K562 (cell line): ENCODE results near the gene ZBTB33. TPM values are rescaled to one million over a fixed set of nuclear protein-coding genes. Genes with fewer than 3 reads are reported as not detected.

Experiments used
- BCLAF1 ChIP-seq, 2 experiments: fragments of 450-650 bp in 1 of 2; IDR thresholded peaks; 2 replicates each; pipeline ENCODE4 v1.6.1; 2011 to 2017; ENCODE audit warnings: low read depth in 2 of 2, antibody characterized with exemption in 1 of 2, borderline replicate concordance in 1 of 2, low read length in 1 of 2, mild to moderate bottlenecking in 1 of 2, mixed read lengths in 1 of 2; ENCODE audit not compliant: control insufficient read depth in 1 of 2
- DIDO1 ChIP-seq: fragments of 450-650 bp; IDR thresholded peaks from 2 replicates; pipeline ENCODE4 v1.6.1; 2016; ENCODE audit warnings: low read depth, missing biosample characterization, missing genetic modification characterization
- EHMT2 ChIP-seq: fragments of 450-650 bp; IDR thresholded peaks from 2 replicates; pipeline ENCODE4 v1.6.1; 2018; ENCODE audit warnings: antibody characterized with exemption
- FOXK2 ChIP-seq, 2 experiments: fragments of 450-650 bp; IDR thresholded peaks in 1 of 2; conservative IDR thresholded peaks in 1 of 2; 2 replicates each; pipeline ENCODE4 v1.6.1; 2016; ENCODE audit warnings: low read depth in 2 of 2, mild to moderate bottlenecking in 1 of 2
- FOXM1 ChIP-seq, 2 experiments: fragments of 450-650 bp in 1 of 2; sonication (generic) in 1 of 2; formaldehyde crosslinking in 1 of 2; IDR thresholded peaks; 2 replicates each; pipeline versions ENCODE4 v1.6.1 to v1.9.0; 2017 to 2022; ENCODE audit warnings: low read depth in 2 of 2, mild to moderate bottlenecking in 2 of 2, missing genetic modification reagents in 1 of 2, moderate library complexity in 1 of 2
- HDAC3 ChIP-seq: fragments of 450-650 bp; IDR thresholded peaks from 2 replicates; pipeline ENCODE4 v1.6.1; 2018; ENCODE audit warnings: borderline replicate concordance, mild to moderate bottlenecking, moderate library complexity; ENCODE audit not compliant: partially characterized antibody
- HDAC6 ChIP-seq: IDR thresholded peaks from 2 replicates; pipeline ENCODE4 v1.6.1; 2012; ENCODE audit warnings: low read depth, mild to moderate bottlenecking, control low read depth, inconsistent platforms, low read length, moderate library complexity
- HINFP ChIP-seq: fragments of 450-650 bp; conservative IDR thresholded peaks from 2 replicates; pipeline ENCODE4 v1.6.1; 2016; ENCODE audit warnings: missing genetic modification characterization, low read depth, mild to moderate bottlenecking, control low read depth, missing compliant biosample characterization
- MCM2 ChIP-seq: fragments of 450-650 bp; IDR thresholded peaks from 2 replicates; pipeline ENCODE4 v1.6.1; 2017; ENCODE audit warnings: low read depth, mild to moderate bottlenecking
- MEIS2 ChIP-seq: fragments of 450-650 bp; IDR thresholded peaks from 2 replicates; pipeline ENCODE4 v1.6.1; 2014; ENCODE audit warnings: mild to moderate bottlenecking; ENCODE audit not compliant: partially characterized antibody
- MYBL2 ChIP-seq, 2 experiments: fragments of 450-650 bp in 1 of 2; sonication (generic) in 1 of 2; formaldehyde crosslinking in 1 of 2; IDR thresholded peaks; 2 replicates each; pipeline versions ENCODE4 v1.6.1 to v1.8.1; 2017 to 2022; ENCODE audit warnings: borderline replicate concordance in 1 of 2, inconsistent platforms in 1 of 2, low read depth in 1 of 2, mild to moderate bottlenecking in 1 of 2, missing genetic modification reagents in 1 of 2, moderate library complexity in 1 of 2
- SLC30A9 ChIP-seq: fragments of 250-450 bp; sonication (Bioruptor Pico); IDR thresholded peaks from 2 replicates; pipeline ENCODE4 v1.8.0; 2022; ENCODE audit warnings: mild to moderate bottlenecking, moderate library complexity
- SMARCE1 ChIP-seq: fragments of 450-650 bp; IDR thresholded peaks from 2 replicates; pipeline ENCODE4 v1.7.1; 2016; ENCODE audit warnings: mild to moderate bottlenecking
- SNRNP70 ChIP-seq: fragments of 200-400 bp; formaldehyde crosslinking; optimal IDR thresholded peaks from 2 replicates; pipeline ENCODE3; 2017; ENCODE audit warnings: low read depth, low read length
- ZBTB43 ChIP-seq: sonication (generic); formaldehyde crosslinking; IDR thresholded peaks from 2 replicates; pipeline ENCODE4 v1.8.0; 2023; ENCODE audit warnings: mild to moderate bottlenecking, missing genetic modification reagents
- ZNF584 ChIP-seq: fragments of 200-800 bp; sonication (Bioruptor generic); IDR thresholded peaks from 2 replicates; pipeline ENCODE4 v1.6.1; 2016; ENCODE audit warnings: low read depth, mild to moderate bottlenecking, missing genetic modification characterization, missing compliant biosample characterization
- ZNF639 ChIP-seq, 2 experiments: fragments of 200-800 bp in 1 of 2; sonication (Bioruptor generic) in 1 of 2; sonication (generic) in 1 of 2; formaldehyde crosslinking in 1 of 2; IDR thresholded peaks in 1 of 2; conservative IDR thresholded peaks in 1 of 2; 2 replicates each; pipeline versions ENCODE4 v1.5.0 to v1.6.1; 2016 to 2020; ENCODE audit warnings: missing compliant biosample characterization in 1 of 2, missing genetic modification characterization in 1 of 2, missing genetic modification reagents in 1 of 2
- ZNF644 ChIP-seq: fragments of 200-800 bp; sonication (Bioruptor generic); IDR thresholded peaks from 2 replicates; pipeline ENCODE4 v1.6.1; 2016; ENCODE audit warnings: low read depth, missing genetic modification characterization, missing compliant biosample characterization
- polyA plus RNA-seq, 8 experiments: library from polyadenylated mRNA; depleted of rRNA in 4 of 8; stranded (reverse) in 5 of 8; unstranded in 3 of 8; fragments of >200 nt; fragmentation: Nextera tagmentation in 2 of 8; fragmentation: Illumina TruSeq in 1 of 8; extraction: Ambion mirVana in 2 of 8; extraction: Trizol in 1 of 8; gene quantifications; 2 replicates each; pipeline versions ENCODE4 v1.2.1 to v1.2.3, GENCODE V29; 2011 to 2014; ENCODE audit warnings: inconsistent platforms in 1 of 8, missing spikeins in 1 of 8
- total RNA-seq, 7 experiments: library from RNA; depleted of rRNA in 6 of 7; stranded (reverse); fragments of >200 nt in 6 of 7; fragmentation: Illumina TruSeq in 2 of 7; extraction: Trizol in 2 of 7; gene quantifications; 2 replicates each; pipeline versions ENCODE4 v1.2.1 to v1.2.3, GENCODE V29; 2011 to 2021; ENCODE audit warnings: low replicate concordance in 1 of 7

ZBTB33 gene
- total and polyA plus RNA-seq, 9 of the 15 experiments (the other 6 are each of a cell fraction or from before 2014, with no cell fraction given), result 5.6 to 29.8 (median 15.6) TPM

GRCh38 chrX:120228187-120228908 lies 22.3 kb upstream of the ZBTB33 start (continued):
- no peak for TF ChIP-seq MYBL2 (IDR thresholded peaks at IDR 0.05; ENCODE audit: low read depth)
- TF ChIP-seq MYBL2 (CRISPR knock-in tag; IDR thresholded peaks at IDR 0.05; ENCODE audit: borderline replicate concordance), result no peak
- TF ChIP-seq DIDO1, result 0 out of 2 replicates have a peak, but pooled peaks have one; percentile 43
- TF ChIP-seq FOXM1 (IDR thresholded peaks at IDR 0.05; ENCODE audit: low read depth), result no peak
- TF ChIP-seq FOXM1 (CRISPR knock-in tag; IDR thresholded peaks at IDR 0.05; ENCODE audit: low read depth), result no peak
- 0 out of 2 replicates have a peak, but pooled peaks have one; percentile 45 for TF ChIP-seq ZNF584
- no peak for TF ChIP-seq ZBTB43 (CRISPR knock-in tag)
- TF ChIP-seq ZNF639 (CRISPR knock-in tag; conservative IDR thresholded peaks at IDR 0.05 in 1 of 2, IDR thresholded peaks at IDR 0.05 in 1 of 2), result peak in 1 of 2 experiments; percentile 67; a peak in 1 of 4 replicates
- TF ChIP-seq BCLAF1 (IDR thresholded peaks at IDR 0.05; ENCODE audit: borderline replicate concordance in 1 of 2, control insufficient read depth in 1 of 2, low read depth in 2 of 2, low read length in 1 of 2), result no peak
- TF ChIP-seq FOXK2 (conservative IDR thresholded peaks at IDR 0.05 in 1 of 2, IDR thresholded peaks at IDR 0.05 in 1 of 2; ENCODE audit: low read depth in 2 of 2), result peak; percentile 43 to 44; a peak in 1 of 4 replicates
- no peak for TF ChIP-seq HDAC6
- no peak for TF ChIP-seq MCM2
- TF ChIP-seq HINFP (tag), result peak; percentile 65; the same call in 1 of the 2 replicates
- peak; percentile 77 for TF ChIP-seq MEIS2
- peak; percentile 34 for TF ChIP-seq HDAC3
- no peak for TF ChIP-seq SLC30A9 (CRISPR knock-in tag)
- TF ChIP-seq ZNF644, result peak; percentile 76; the same call in 1 of the 2 replicates
- TF ChIP-seq SNRNP70, result no peak
- TF ChIP-seq SMARCE1, result no peak
- TF ChIP-seq EHMT2, result no peak
